HG03039 (cell line): Measurements from ENCODE around the gene MFAP3L.
"Not testable (repeated sequence)": the region's sequence is repeated elsewhere in the genome, so short reads cannot be mapped to it uniquely, and the experiment has no call there.

ENCODE experiments used
- ATAC-seq: cut with Tn5 transposase; IDR thresholded peaks from one replicate; pipeline ENCODE4 v1.9.1; 2021; ENCODE audit warnings: mild to moderate bottlenecking, moderate library complexity; ENCODE audit not compliant: unreplicated experiment

The MFAP3L gene

DNA sequence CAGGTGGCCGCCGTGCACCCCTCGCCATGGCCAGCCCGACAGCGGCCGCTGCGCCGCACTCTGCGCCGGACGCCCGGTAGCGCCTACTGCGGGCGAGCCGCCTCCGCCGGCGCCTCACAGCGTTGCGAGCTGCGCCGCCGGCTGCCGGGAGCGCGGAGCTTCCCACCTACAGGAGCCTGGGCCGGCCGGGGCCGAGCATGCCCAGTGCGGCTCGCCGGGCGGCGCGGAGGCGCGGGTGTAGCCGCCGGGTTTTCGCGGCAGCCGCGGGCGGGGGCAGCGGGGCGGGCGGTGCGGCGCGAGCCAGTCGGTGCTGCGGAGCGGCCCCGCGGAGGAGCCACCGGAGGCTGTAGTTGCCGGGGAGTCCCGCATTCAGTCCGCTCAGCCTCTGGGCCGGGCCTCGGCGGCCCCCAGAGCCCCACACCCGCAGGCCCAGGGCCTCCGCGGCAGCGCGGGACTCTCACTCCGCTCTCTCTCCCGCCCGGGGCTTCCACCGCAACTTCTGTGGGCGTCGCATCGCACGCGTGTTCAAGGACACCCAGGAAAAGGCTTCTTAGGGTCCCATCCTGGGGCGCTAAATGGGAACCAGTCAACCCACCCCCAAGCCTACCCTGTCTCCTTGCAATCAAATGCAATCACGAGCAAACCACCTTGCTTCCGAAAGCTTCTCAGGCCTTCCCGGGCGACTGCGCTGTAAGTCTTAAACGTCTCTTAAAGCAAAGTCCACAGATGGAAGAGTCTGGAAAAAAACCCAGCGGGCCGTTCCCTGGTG lies at the start of gene MFAP3L:
MFAP3L (minus strand) TSS at position 143 of the 769 bp plus-strand sequence. CDS start 20,518 bp downstream, outside the sequence.
- ATAC-seq, result peak; percentile 82

DNA sequence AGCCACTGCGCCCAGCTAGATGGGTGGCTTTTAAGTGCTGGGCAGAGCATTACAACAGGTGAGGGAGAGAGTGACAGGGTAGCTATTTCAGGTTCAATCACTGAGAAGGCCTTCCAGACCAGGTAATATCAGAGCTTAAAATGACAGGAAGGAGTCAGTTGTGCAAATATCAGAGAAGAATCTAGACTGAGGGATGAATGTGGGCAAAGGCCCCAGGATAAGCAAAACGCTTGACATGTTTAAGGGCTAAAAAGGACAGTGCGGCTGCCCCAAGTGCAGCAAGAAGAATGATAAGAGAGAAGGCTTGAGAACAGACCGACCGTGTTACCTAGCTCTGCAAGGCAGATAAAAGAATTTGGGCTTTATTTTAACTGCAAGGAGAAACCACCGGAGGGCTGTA lies 45.0 kb upstream of the MFAP3L start:
- ATAC-seq, result no peak

- no peak for ATAC-seq
Measured at GRCh38 chr4:170068438-170069128, 42.4 kb upstream of the MFAP3L start.

DNA sequence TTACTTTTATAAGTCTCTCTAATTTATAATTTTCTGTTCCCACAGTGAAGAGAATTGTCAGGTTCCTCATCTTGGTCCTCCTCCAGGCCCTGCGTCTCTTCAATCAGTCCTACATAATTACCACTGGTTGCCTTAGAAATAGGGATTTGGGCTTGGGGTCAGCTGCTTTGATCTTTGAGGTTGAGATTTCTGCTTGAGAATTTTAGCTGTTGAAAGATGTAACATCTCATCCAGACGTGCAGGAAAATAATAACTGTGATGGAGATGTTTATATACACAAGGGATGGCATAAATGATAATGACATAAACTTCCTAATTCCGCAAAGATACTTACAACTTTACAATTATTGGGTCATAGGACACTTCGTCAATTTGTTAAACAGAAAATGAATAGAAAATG lies 33.2 kb upstream of the MFAP3L start:
- no peak for ATAC-seq

GRCh38 chr4:170058826-170059225 lies 32.6 kb upstream of the MFAP3L start:
- no peak for ATAC-seq

DNA sequence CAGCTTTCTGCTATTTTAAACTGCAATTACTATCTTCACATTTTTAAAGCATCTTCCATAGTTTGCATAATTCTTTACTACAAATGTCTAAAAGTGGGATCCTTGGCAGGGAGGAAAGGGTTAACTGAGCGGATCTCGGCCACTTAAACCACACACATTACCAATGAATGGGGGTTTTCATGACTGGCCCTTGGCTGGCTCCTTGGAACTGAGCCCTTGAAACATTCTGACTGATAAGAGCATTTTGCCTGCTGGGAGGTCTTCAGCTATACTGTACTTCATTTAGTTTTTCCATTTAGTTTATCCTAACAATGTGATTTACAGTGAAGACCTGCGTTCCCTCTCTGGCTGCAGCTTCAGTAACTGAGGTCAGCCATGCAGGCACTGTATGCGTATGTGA lies 31.7 kb upstream of the MFAP3L start:
- ATAC-seq, result no peak

GRCh38 chr4:170052919-170053318 lies 26.7 kb upstream of the MFAP3L start:
- ATAC-seq, result no peak

DNA sequence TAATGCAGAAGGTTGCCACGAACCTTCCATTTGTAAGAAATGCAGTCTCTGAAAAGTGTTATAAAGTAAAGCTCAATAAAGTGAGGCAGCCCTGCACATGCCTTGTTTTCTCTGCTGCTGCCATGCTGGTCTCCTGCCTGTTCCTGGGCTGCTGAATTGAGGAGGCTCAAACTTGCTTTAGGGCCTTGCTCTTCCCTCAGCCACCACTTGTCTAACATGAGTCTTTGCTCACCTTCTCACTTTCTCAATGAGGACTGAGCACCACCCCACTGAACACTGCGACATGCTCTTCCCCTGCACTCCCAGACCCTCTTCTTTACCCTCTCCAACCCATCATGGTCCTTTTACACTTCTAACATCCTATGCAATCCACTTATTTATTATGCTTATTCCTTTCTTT lies 25.2 kb upstream of the MFAP3L start:
- no peak for ATAC-seq

DNA sequence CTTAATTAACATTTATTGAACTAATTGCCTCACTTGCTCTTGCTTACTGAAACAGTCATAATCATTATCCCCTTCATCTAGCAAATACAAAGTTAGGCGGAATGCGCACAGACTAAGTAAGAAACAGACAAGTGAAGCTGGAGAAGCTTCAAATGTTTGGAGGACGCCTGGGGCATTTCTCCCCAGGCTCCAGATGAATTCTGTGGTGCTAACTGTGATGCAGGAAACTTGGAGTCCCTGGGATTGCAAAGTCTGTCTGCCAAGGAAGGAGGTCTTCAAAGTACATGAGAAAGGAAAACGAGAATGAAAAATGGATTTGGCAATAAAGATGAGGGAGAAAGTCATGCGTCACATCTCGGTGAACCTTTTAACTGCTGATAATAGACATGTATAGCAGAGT lies 23.6 kb upstream of the MFAP3L start:
- no peak for ATAC-seq

DNA sequence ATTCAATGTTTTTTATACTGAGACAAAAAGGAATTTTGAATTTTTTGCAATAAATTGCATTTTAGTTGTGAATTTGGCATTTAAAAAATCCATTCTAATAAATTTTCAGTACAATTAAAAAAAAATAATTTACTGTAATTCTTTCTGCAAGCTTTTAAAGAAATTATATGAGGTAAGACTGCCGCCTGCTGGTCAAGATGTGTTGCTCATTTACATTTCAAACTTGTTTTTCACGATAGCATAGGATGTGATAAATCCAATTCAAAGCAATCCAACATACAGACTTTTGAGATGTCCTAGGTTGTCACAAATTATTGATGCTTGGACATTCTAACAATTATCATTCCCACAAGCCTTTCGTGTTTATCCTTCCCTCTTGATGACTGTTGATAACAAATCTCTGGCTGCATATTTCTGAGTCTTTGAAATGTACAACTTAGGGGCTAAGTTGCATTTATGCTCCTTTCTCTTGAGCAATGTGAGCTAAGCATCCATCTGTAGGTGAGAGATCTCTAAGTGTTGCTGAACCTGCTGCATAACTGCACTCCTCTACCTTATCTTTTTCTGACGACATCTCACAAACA lies 21.7 kb upstream of the MFAP3L start:
- no peak for ATAC-seq

GRCh38 chr4:170046156-170046555 lies 20.0 kb upstream of the MFAP3L start:
- not testable (repeated sequence) for ATAC-seq

GRCh38 chr4:170040031-170040680 lies 14.0 kb upstream of the MFAP3L start:
- no peak for ATAC-seq

DNA sequence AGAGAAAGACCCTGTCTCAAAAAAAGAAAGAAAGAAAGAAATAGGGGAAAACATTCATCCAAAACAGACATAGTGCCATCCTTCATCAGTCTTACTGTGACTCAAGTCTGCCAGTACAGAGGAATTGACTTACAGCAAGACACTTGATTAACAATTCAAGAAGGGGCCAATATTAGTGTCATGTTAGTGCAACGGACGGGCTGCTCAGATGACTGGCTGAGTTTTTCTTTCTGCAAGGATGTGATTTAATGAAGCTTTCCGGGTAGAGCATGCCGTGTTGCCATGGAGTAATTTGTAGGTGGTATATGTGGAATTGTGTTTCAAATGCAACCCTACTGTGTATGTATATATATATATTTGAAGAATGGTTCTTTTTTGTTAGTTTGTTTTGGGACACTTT lies 12.6 kb upstream of the MFAP3L start:
- ATAC-seq, result no peak

GRCh38 chr4:170038232-170038631 lies 12.0 kb upstream of the MFAP3L start:
- ATAC-seq, result no peak

DNA sequence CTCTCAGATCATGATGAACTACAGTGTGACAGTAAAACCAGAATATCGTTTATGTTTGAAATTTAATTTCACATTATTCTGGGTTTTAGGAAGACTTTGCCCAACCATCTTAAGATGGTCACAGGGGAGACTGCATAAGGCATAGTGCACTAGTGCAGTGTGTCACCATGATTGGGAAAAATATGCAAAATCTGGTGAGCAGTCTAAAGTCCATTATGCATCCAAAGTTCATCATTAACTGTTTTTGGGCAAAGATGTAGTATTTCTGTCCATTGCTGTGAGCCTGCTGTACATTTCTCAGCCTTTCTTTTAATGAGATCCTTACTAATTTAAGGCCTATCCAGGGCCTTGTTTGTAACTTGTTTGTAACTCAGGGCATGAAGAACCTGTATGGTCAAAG lies 11.3 kb upstream of the MFAP3L start:
- ATAC-seq, result no peak

GRCh38 chr4:170035845-170036244 lies 9.7 kb upstream of the MFAP3L start:
- no peak for ATAC-seq

GRCh38 chr4:170035231-170035630 lies 9.0 kb upstream of the MFAP3L start:
- ATAC-seq, result no peak

GRCh38 chr4:170033999-170034398 lies 7.8 kb upstream of the MFAP3L start:
- ATAC-seq, result no peak

- no peak for ATAC-seq
Measured at GRCh38 chr4:170030121-170030520, 3.9 kb upstream of the MFAP3L start.

- peak; percentile 66 for ATAC-seq
Measured at GRCh38 chr4:170027181-170027829, 1.1 kb upstream of the MFAP3L start.
